Prostate gland (tissue), 2 donors: Measurements from ENCODE around the gene CREB3L1. TPM values are rescaled to one million over a fixed set of nuclear protein-coding genes. Genes with fewer than 3 reads are reported as not detected.

Experiments
- DNase-seq: peaks from one replicate; pipeline ENCODE4 v3.0.0-alpha.2; 2019; ENCODE audit warnings: low spot score
- H3K27ac ChIP-seq, 2 donors: fragments of 200-600 bp; sonication (generic); 2 replicates each; pipeline ENCODE4 v1.5.1; 2017 to 2019
- H3K27me3 ChIP-seq: fragments of 200-600 bp; sonication (generic); replicated peaks from 2 replicates; pipeline ENCODE4 v1.5.1; 2019; ENCODE audit not compliant: insufficient read depth
- H3K36me3 ChIP-seq, 2 donors: fragments of 200-600 bp; sonication (generic); 1 replicate in 1 of 2; 2 replicates in 1 of 2; pipeline versions ENCODE4 v1.5.1 to v1.8.1; 2017 to 2019
- H3K4me1 ChIP-seq: fragments of 200-600 bp; sonication (generic); replicated peaks from 2 replicates; pipeline ENCODE4 v1.5.1; 2019
- H3K4me3 ChIP-seq, 2 donors: fragments of 200-600 bp; sonication (generic); 2 replicates each; pipeline ENCODE4 v1.5.1; 2017 to 2019
- H3K9me3 ChIP-seq: fragments of 200-600 bp; sonication (generic); 2 replicates; pipeline ENCODE4 v1.5.1; 2017
- CTCF ChIP-seq, 4 experiments: fragments of 200-600 bp in 2 of 4; fragments of 450-650 bp in 2 of 4; sonication (generic) in 2 of 4; IDR thresholded peaks; 1 replicate in 3 of 4; 2 replicates in 1 of 4; pipeline ENCODE4 v1.5.1; 2016 to 2019; ENCODE audit warnings: antibody characterized with exemption in 4 of 4, mild to moderate bottlenecking in 2 of 4, moderate library complexity in 2 of 4
- POLR2A ChIP-seq: fragments of 450-650 bp; IDR thresholded peaks from one replicate; pipeline ENCODE4 v1.6.1; 2016; ENCODE audit warnings: antibody characterized with exemption, mild to moderate bottlenecking
- POLR2AphosphoS5 ChIP-seq: sonication (generic); formaldehyde crosslinking; IDR thresholded peaks from one replicate; pipeline ENCODE4 v1.6.1; 2017; ENCODE audit warnings: antibody characterized with exemption
- WGBS: methylation state at CpG from one replicate; pipeline ENCODE4 v1.1.5; 2018; 5-methylcytosine and 5-hydroxymethylcytosine counted together
- intact Hi-C: fragments of 100-400 bp; cut with DNase I; formaldehyde crosslinking; loops from one replicate; pipeline ENCODE4 v1.14.2; 2022
- total RNA-seq, 2 donors: library from RNA; depleted of rRNA; stranded (reverse); fragments of >200 nt; gene quantifications; one replicate each; pipeline ENCODE4 v1.1.0, GENCODE V29; 2016

Gene CREB3L1
- total RNA-seq, 2 donors from 2014 or later, result 41.0 to 47.0 TPM

GRCh38 chr11:46248289-46249102, 29.0 kb upstream of the CREB3L1 start:
- TF ChIP-seq POLR2AphosphoS5 (no peak), POLR2A (no peak), CTCF (IDR thresholded peaks at IDR 0.05) (no peak)
- Histone ChIP-seq H3K4me3 (no peak overlapping the region), H3K9me3 (no peaks in the 10 kb centered on the region), H3K27ac (no peak overlapping the region), H3K4me1 (no peaks in the 10 kb centered on the region), H3K36me3 (no peaks in the 10 kb centered on the region), H3K27me3 (no peaks in the 10 kb centered on the region)
- no peak for DNase-seq
- WGBS, result 82% methylated on average over 19 of the region's 19 CpGs
- intact Hi-C loops, result no loop called here

DNA sequence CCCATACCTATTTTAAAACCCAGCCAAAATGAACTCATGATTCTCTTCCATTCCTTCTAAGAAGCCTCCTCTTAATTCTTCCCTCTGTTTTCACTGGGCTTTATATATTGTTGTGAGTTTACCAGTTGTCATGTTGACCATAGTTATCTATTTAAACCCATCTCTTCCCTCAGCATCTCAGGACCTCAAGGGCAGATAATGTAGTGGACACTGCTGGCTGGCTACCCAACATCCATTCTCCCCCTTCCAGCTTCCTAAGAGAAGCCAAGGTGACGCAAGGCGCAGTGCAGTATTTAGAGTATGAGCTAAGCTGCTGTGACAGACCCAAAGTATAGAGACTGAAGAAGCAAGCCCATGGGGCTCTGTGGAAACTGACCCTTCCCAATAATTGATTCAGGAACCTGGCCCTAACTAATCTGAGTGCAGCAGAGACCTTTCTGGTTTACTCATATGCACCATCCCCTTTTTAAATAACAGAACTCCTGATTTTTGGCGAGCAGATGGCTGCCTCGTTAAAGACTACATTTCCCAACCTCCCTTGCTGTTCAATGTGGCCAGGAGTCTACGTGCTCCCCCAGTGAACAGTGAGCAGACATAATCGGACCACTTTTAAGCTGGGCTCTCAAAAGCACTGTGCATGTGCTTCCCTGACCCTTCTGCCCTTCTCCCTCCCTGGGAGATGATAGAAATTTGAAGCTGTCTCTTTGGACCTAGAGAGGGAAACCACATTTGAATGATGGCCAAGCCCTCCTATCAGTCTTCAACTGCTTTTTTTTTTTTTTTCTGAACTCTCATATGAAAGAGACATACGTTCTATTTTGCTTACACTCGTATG, 28.1 kb upstream of the CREB3L1 start:
- Histone ChIP-seq H3K4me1 (no peaks in the 10 kb centered on the region), H3K9me3 (no peaks in the 10 kb centered on the region), H3K27me3 (no peaks in the 10 kb centered on the region), H3K4me3 (no peak overlapping the region), H3K27ac (no peak overlapping the region), H3K36me3 (no peaks in the 10 kb centered on the region)
- DNase-seq, result no peak
- intact Hi-C loops, result no loop called here
- 73% methylated on average over 8 of the region's 8 CpGs for WGBS
- TF ChIP-seq CTCF (IDR thresholded peaks at IDR 0.05) (no peak), POLR2A (no peak), POLR2AphosphoS5 (no peak)

GRCh38 chr11:46249938-46250744, 27.3 kb upstream of the CREB3L1 start:
- Histone ChIP-seq H3K4me3 (no peak overlapping the region), H3K27ac (no peak overlapping the region), H3K27me3 (no peaks in the 10 kb centered on the region), H3K4me1 (no peaks in the 10 kb centered on the region), H3K9me3 (no peaks in the 10 kb centered on the region), H3K36me3 (no peaks in the 10 kb centered on the region)
- WGBS, result 85% methylated on average over 4 of the region's 4 CpGs
- DNase-seq, result no peak
- intact Hi-C loops, result no loop called here
- no peak for TF ChIP-seq POLR2AphosphoS5

DNA sequence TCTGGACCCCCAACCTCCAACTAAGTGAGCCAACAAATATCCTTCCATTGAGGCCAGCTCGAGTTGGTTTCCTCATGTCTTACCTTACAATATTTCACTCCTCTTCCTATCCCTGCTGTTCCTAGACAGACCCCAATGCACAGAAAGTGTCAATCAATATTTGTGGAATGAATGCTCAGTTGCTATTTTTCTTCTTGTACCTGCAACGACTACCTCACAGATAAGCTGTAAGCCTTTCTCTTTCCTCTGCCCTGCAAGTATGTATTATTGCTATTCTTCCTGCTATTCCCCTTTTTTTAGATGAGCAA, 26.8 kb upstream of the CREB3L1 start:
- intact Hi-C loops, result no loop called here
- no peak for TF ChIP-seq CTCF (IDR thresholded peaks at IDR 0.05)
- no peak for TF ChIP-seq POLR2AphosphoS5
- TF ChIP-seq POLR2A, result no peak
- 92% methylated on average over 2 of the region's 2 CpGs for WGBS
- Histone ChIP-seq H3K4me3 (no peak overlapping the region), H3K36me3 (no peaks in the 10 kb centered on the region), H3K27ac (no peak overlapping the region), H3K9me3 (no peaks in the 10 kb centered on the region), H3K4me1 (no peaks in the 10 kb centered on the region), H3K27me3 (no peaks in the 10 kb centered on the region)
- no peak for DNase-seq

GRCh38 chr11:46251954-46252353, 25.5 kb upstream of the CREB3L1 start:
- Histone ChIP-seq H3K27me3 (no peaks in the 10 kb centered on the region), H3K4me3 (no peak overlapping the region), H3K4me1 (no peaks in the 10 kb centered on the region), H3K36me3 (no peaks in the 10 kb centered on the region), H3K27ac (no peak overlapping the region), H3K9me3 (no peaks in the 10 kb centered on the region)
- TF ChIP-seq CTCF (IDR thresholded peaks at IDR 0.05) (no peak), POLR2A (no peak), POLR2AphosphoS5 (no peak)
- intact Hi-C loops, result no loop called here
- no peak for DNase-seq
- 85% methylated on average over 6 of the region's 6 CpGs for WGBS
